K562 (cell line): ENCODE results near the gene DNAH1. TPM values are rescaled to one million over a fixed set of nuclear protein-coding genes. Genes with fewer than 3 reads are reported as not detected.

Experiments used
- ATAC-seq: fragments of 200-7000 bp; cut with Tn5 transposase; 3 replicates; pipeline ENCODE4 v1.9.1; 2020; ENCODE audit warnings: moderate library complexity
- BruUV-seq: library from RNA; stranded (reverse); fragments of 400-500 nt; replicated peaks from 2 replicates; lab custom pipeline; 2021; lab: Mats Ljungman, UMichigan
- CTCF ChIA-PET: fragments of 300-600 bp; formaldehyde crosslinking; extraction: SDS; loops from one replicate; lab custom pipeline; 2021; ENCODE audit warnings: low intra/inter-chr PET ratio; lab: Yijun Ruan, JAX
- POLR2A ChIA-PET: fragments of 300-600, 350-650 bp; sonication (Branson Sonifier 250); formaldehyde crosslinking; extraction: SDS; loops from one replicate; lab custom pipeline; 2021; ENCODE audit warnings: antibody characterized with exemption, inconsistent platforms; lab: Yijun Ruan, JAX
- DNase-seq, 4 experiments: peaks; one replicate each; pipeline versions ENCODE4 v3.0.0 to v3.0.0-alpha.2; 2011 to 2018; ENCODE audit warnings: low spot score in 3 of 4, mixed read lengths in 3 of 4; ENCODE audit errors: extremely low read depth in 1 of 4
- FAIRE-seq: peaks from 2 replicates; lab custom pipeline; 2011; peaks lifted over from hg19 to GRCh38; lab: Jason Lieb, UNC
- H2AFZ ChIP-seq: 2 replicates; pipeline ENCODE4 v1.6.0; 2011; ENCODE audit warnings: low read depth, low read length, control low read depth, inconsistent platforms
- H3K27ac ChIP-seq: fragments of 200-600 bp; 3 replicates; pipeline ENCODE4 v1.8.0; 2011; ENCODE audit warnings: low read depth, mild to moderate bottlenecking, control low read depth, inconsistent platforms, low read length, moderate library complexity, mixed read lengths; ENCODE audit errors: extremely low read depth
- H3K27me3 ChIP-seq, 2 experiments: fragments of 300-600 bp in 1 of 2; 2 replicates in 1 of 2; 3 replicates in 1 of 2; pipeline versions ENCODE4 v1.6.0 to v1.8.0; 2011; ENCODE audit warnings: inconsistent platforms in 2 of 2, low read length in 2 of 2, mild to moderate bottlenecking in 1 of 2, mixed read lengths in 1 of 2, moderate library complexity in 1 of 2; ENCODE audit not compliant: control insufficient read depth in 2 of 2, insufficient read depth in 2 of 2
- H3K36me3 ChIP-seq: fragments of 300-600 bp; 3 replicates; pipeline ENCODE4 v1.8.0; 2011; ENCODE audit warnings: mild to moderate bottlenecking, low read length, inconsistent platforms; ENCODE audit not compliant: control insufficient read depth, insufficient read depth
- H3K4me1 ChIP-seq, 2 experiments: fragments of 200-600 bp in 1 of 2; replicated peaks in 1 of 2; 2 replicates in 1 of 2; 3 replicates in 1 of 2; pipeline versions ENCODE4 v1.5.1 to v1.8.0; 2011; ENCODE audit warnings: inconsistent platforms in 2 of 2, low read length in 2 of 2, mild to moderate bottlenecking in 1 of 2, mixed read lengths in 1 of 2, moderate library complexity in 1 of 2; ENCODE audit not compliant: control insufficient read depth in 2 of 2, insufficient read depth in 2 of 2
- H3K4me2 ChIP-seq: 2 replicates; pipeline ENCODE4 v1.6.1; 2011; ENCODE audit warnings: low read length, control low read depth, inconsistent platforms, mixed read lengths; ENCODE audit not compliant: insufficient read depth
- H3K4me3 ChIP-seq: fragments of 200-600 bp; sonication (generic), shearing (Covaris generic); 2 replicates; pipeline ENCODE4 v1.5.1; 2016; ENCODE audit warnings: control low read depth, inconsistent platforms
- H3K79me2 ChIP-seq: fragments of 200-600 bp; 3 replicates; pipeline ENCODE4 v1.8.0; 2011; ENCODE audit warnings: low read length, inconsistent platforms; ENCODE audit not compliant: control insufficient read depth, insufficient read depth
- H3K9ac ChIP-seq, 2 experiments: 2 replicates each; pipeline versions ENCODE4 v1.6.0 to v1.6.1; 2011; ENCODE audit warnings: low read depth in 2 of 2, low read length in 2 of 2, control low read depth in 1 of 2, inconsistent platforms in 1 of 2, mild to moderate bottlenecking in 1 of 2, mixed read lengths in 1 of 2; ENCODE audit not compliant: insufficient read depth in 1 of 2
- H3K9me1 ChIP-seq: one replicate; pipeline ENCODE4 v1.6.0; 2011; ENCODE audit warnings: inconsistent platforms, mild to moderate bottlenecking, low read length, moderate library complexity; ENCODE audit not compliant: control insufficient read depth, insufficient read depth
- H3K9me3 ChIP-seq: replicated peaks from 2 replicates; pipeline ENCODE4 v1.5.1; 2011; ENCODE audit warnings: low read depth, low read length, inconsistent platforms; ENCODE audit not compliant: control insufficient read depth, insufficient read depth
- H4K20me1 ChIP-seq: replicated peaks from 2 replicates; pipeline ENCODE4 v1.6.1; 2011; ENCODE audit warnings: low read length, inconsistent platforms, mixed read lengths; ENCODE audit not compliant: control insufficient read depth, insufficient read depth
- ARID3B ChIP-seq: fragments of 250-450 bp; sonication (Bioruptor Pico); IDR thresholded peaks from 2 replicates; pipeline ENCODE4 v1.4.0; 2020; ENCODE audit warnings: borderline replicate concordance
- ARNT ChIP-seq, 2 experiments: fragments of 450-650 bp; IDR thresholded peaks; 2 replicates each; pipeline ENCODE4 v1.6.1; 2016; ENCODE audit warnings: mild to moderate bottlenecking in 1 of 2
- BCL6 ChIP-seq: fragments of 250-450 bp; sonication (Bioruptor Pico); IDR thresholded peaks from 2 replicates; pipeline ENCODE4 v1.4.0; 2020
- CREB3L1 ChIP-seq: fragments of 450-650 bp; IDR thresholded peaks from 2 replicates; pipeline ENCODE4 v1.6.1; 2014; ENCODE audit warnings: low read depth, mild to moderate bottlenecking, moderate library complexity, borderline replicate concordance
- DLX4 ChIP-seq: fragments of 250-450 bp; sonication (Bioruptor Pico); IDR thresholded peaks from 2 replicates; pipeline ENCODE4 v1.6.1; 2021; ENCODE audit warnings: mild to moderate bottlenecking
- DNMT1 ChIP-seq: fragments of 450-650 bp; IDR thresholded peaks from 2 replicates; pipeline ENCODE4 v1.6.1; 2016; ENCODE audit warnings: antibody characterized with exemption, mild to moderate bottlenecking
- L3MBTL2 ChIP-seq: fragments of 450-650 bp; IDR thresholded peaks from 2 replicates; pipeline ENCODE4 v1.6.1; 2016; ENCODE audit warnings: mild to moderate bottlenecking, moderate library complexity
- LCOR ChIP-seq: sonication (generic); formaldehyde crosslinking; IDR thresholded peaks from 2 replicates; pipeline ENCODE4 v1.8.0; 2022; ENCODE audit warnings: mild to moderate bottlenecking, missing genetic modification reagents
- MBD1 ChIP-seq: fragments of 250-450 bp; sonication (Bioruptor Pico); IDR thresholded peaks from 2 replicates; pipeline ENCODE4 v1.8.0; 2022; ENCODE audit warnings: inconsistent platforms
- MEF2D ChIP-seq: conservative IDR thresholded peaks from 2 replicates; pipeline ENCODE4 v1.6.1; 2016; ENCODE audit warnings: low read depth, missing genetic modification characterization, missing compliant biosample characterization
- NCOR1 ChIP-seq: fragments of 450-650 bp; IDR thresholded peaks from 2 replicates; pipeline ENCODE4 v1.6.1; 2016; ENCODE audit warnings: mild to moderate bottlenecking, moderate library complexity
- PKNOX1 ChIP-seq: fragments of 450-650 bp; IDR thresholded peaks from 2 replicates; pipeline ENCODE4 v1.6.1; 2016
- POLR2A ChIP-seq: fragments of 450-650 bp; conservative IDR thresholded peaks from 2 replicates; pipeline ENCODE4 v1.6.1; 2016
- PTBP1 ChIP-seq: fragments of 200-400 bp; formaldehyde crosslinking; IDR thresholded peaks from 2 replicates; pipeline ENCODE4 v1.6.1; 2017; ENCODE audit warnings: low read depth, low read length
- YY1 ChIP-seq, 3 experiments: IDR thresholded peaks; 2 replicates each; pipeline ENCODE4 v1.6.1; 2011; ENCODE audit warnings: low read length in 2 of 3, mild to moderate bottlenecking in 2 of 3, moderate library complexity in 2 of 3, borderline replicate concordance in 1 of 3, control low read depth in 1 of 3, low read depth in 1 of 3; ENCODE audit not compliant: insufficient read depth in 3 of 3, insufficient replicate concordance in 2 of 3, control insufficient read depth in 1 of 3, insufficient read length in 1 of 3; ENCODE audit errors: extremely low read depth in 1 of 3
- ZFP1 ChIP-seq: fragments of 450-650 bp; formaldehyde crosslinking; IDR thresholded peaks from 2 replicates; pipeline ENCODE4 v1.4.0; 2020; ENCODE audit warnings: mild to moderate bottlenecking, mixed read lengths
- ZNF263 ChIP-seq: sonication (generic); formaldehyde crosslinking; IDR thresholded peaks from 2 replicates; pipeline ENCODE4 v1.8.0; 2022; ENCODE audit warnings: mild to moderate bottlenecking, missing genetic modification reagents, borderline replicate concordance
- WGBS: fragments of 100-300 bp; shearing (Covaris generic); methylation state at CpG from one replicate; pipeline ENCODE4 v1.1.6; 2016; ENCODE audit warnings: low coverage, mixed read lengths; ENCODE audit not compliant: insufficient coverage; ENCODE audit errors: missing lambda C conversion rate; 5-methylcytosine and 5-hydroxymethylcytosine counted together
- in situ Hi-C: fragments of 300-500 bp; cut with MboI; formaldehyde crosslinking; loops from 4 replicates; pipeline ENCODE4 v1.15.0; 2018; ENCODE audit warnings: inconsistent platforms, mixed read lengths
- intact Hi-C: fragments of 100-400 bp; cut with micrococcal nuclease; formaldehyde crosslinking; loops from 2 replicates; pipeline ENCODE4 v1.14.2; 2022
- polyA plus RNA-seq, 8 experiments: library from polyadenylated mRNA; depleted of rRNA in 4 of 8; stranded (reverse) in 5 of 8; unstranded in 3 of 8; fragments of >200 nt; fragmentation: Nextera tagmentation in 2 of 8; fragmentation: Illumina TruSeq in 1 of 8; extraction: Ambion mirVana in 2 of 8; extraction: Trizol in 1 of 8; gene quantifications; 2 replicates each; pipeline versions ENCODE4 v1.2.1 to v1.2.3, GENCODE V29; 2011 to 2014; ENCODE audit warnings: inconsistent platforms in 1 of 8, missing spikeins in 1 of 8
- total RNA-seq, 7 experiments: library from RNA; depleted of rRNA in 6 of 7; stranded (reverse); fragments of >200 nt in 6 of 7; fragmentation: Illumina TruSeq in 2 of 7; extraction: Trizol in 2 of 7; gene quantifications; 2 replicates each; pipeline versions ENCODE4 v1.2.1 to v1.2.3, GENCODE V29; 2011 to 2021; ENCODE audit warnings: low replicate concordance in 1 of 7

Gene DNAH1
- total and polyA plus RNA-seq, 9 of the 15 experiments (the other 6 are each of a cell fraction or from before 2014, with no cell fraction given): 0.04 to 0.84 (median 0.50) TPM

GRCh38 chr3:52432225-52432624 lies 116.1 kb downstream of the DNAH1 start:
- no peak for ATAC-seq

More at GRCh38 chr3:52432225-52432624, 116.1 kb downstream of the DNAH1 start:
- H3K4me1 ChIP-seq: peaks cover 0 to 12% of the 10 kb centered on the region in 2 experiments; a peak in 4 of 5 replicates
- H3K79me2 ChIP-seq: no peaks in the 10 kb centered on the region
- POLR2A ChIA-PET: interaction anchor here (1.0 kb wide), 1 partner anchor 32 kb away, joined by 3 read pairs; no protein-coding TSS in a partner anchor
- no peaks in the 10 kb centered on the region for H3K9me3 ChIP-seq
- no TSS peak for BruUV-seq
- no peak overlapping the region for H3K4me3 ChIP-seq
- TF ChIP-seq DLX4 (CRISPR knock-in tag) (no peak), MEF2D (tag) (no peak), DNMT1 (no peak), ZFP1 (CRISPR knock-in tag) (no peak), PKNOX1 (no peak), POLR2A (no peak), ARID3B (CRISPR knock-in tag) (no peak), BCL6 (CRISPR knock-in tag) (no peak), ARNT (IDR thresholded peaks at IDR 0.05) (no peak), ZNF263 (CRISPR knock-in tag) (no peak), PTBP1 (no peak), MBD1 (CRISPR knock-in tag) (no peak), L3MBTL2 (no peak), CREB3L1 (no peak), NCOR1 (no peak), YY1 (IDR thresholded peaks at IDR 0.05; ENCODE audit: borderline replicate concordance in 1 of 3, control insufficient read depth in 1 of 3, extremely low read depth in 1 of 3, insufficient read depth in 3 of 3, insufficient read length in 1 of 3, insufficient replicate concordance in 2 of 3, low read depth in 1 of 3, low read length in 2 of 3) (no peak), LCOR (CRISPR knock-in tag) (no peak)
- no peak overlapping the region for H3K4me2 ChIP-seq
- no peaks in the 10 kb centered on the region; a peak in 1 of 5 replicates for H3K27me3 ChIP-seq
- DNase-seq (no peak), FAIRE-seq (no peak)
- no peaks in the 10 kb centered on the region for H3K36me3 ChIP-seq
- CTCF ChIA-PET: no interaction called here
- H3K27ac ChIP-seq: no peak overlapping the region
- H3K9ac ChIP-seq: no peak overlapping the region
- no peak overlapping the region for H2AFZ ChIP-seq
- WGBS: 15% methylated on average over 4 of the region's 6 CpGs
- H4K20me1 ChIP-seq: no peaks in the 10 kb centered on the region; the same call in 1 of the 2 replicates
- in situ Hi-C loops (no loop called here), intact Hi-C loops (no loop called here)
- no peaks in the 10 kb centered on the region for H3K9me1 ChIP-seq
